Stimulated activated CD8-positive, alpha-beta memory T cell treated with anti-CD3 and anti-CD28 coated beads, Interleukin-7, amount 100 ng/mL, for 4 hours (primary cell): ENCODE data around the gene CALN1.

Experiments used
- DNase-seq, 2 donors: peaks; one replicate each; pipeline ENCODE4 v3.0.0-alpha.2; 2020; ENCODE audit warnings: low read depth in 2 of 2

Gene CALN1

GRCh38 chr7:72039460-72039859 is 372.7 kb downstream of the CALN1 start:
- DNase-seq = no peak

- no peak for DNase-seq
Measured at GRCh38 chr7:72038022-72038732, 374.0 kb downstream of the CALN1 start.

- no peak for DNase-seq
Measured at GRCh38 chr7:72037516-72037915, 374.6 kb downstream of the CALN1 start.

- no peak for DNase-seq
Measured at GRCh38 chr7:72035266-72035665, 376.9 kb downstream of the CALN1 start.

GRCh38 chr7:72032934-72033333 is 379.2 kb downstream of the CALN1 start:
- no peak for DNase-seq

GRCh38 chr7:72030994-72031667 is 381.0 kb downstream of the CALN1 start:
- DNase-seq = no peak

- no peak for DNase-seq
Measured at GRCh38 chr7:72028267-72028666, 383.9 kb downstream of the CALN1 start.

GRCh38 chr7:72025381-72025960 is 386.7 kb downstream of the CALN1 start:
- DNase-seq = no peak

- DNase-seq = no peak
Measured at GRCh38 chr7:72023926-72024325, 388.2 kb downstream of the CALN1 start.

- no peak for DNase-seq
Measured at GRCh38 chr7:72021716-72022115, 390.4 kb downstream of the CALN1 start.

- no peak for DNase-seq
Measured at GRCh38 chr7:72020311-72020710, 391.8 kb downstream of the CALN1 start.

- no peak for DNase-seq
Measured at GRCh38 chr7:72019436-72019835, 392.7 kb downstream of the CALN1 start.

- no peak for DNase-seq
Measured at GRCh38 chr7:72017756-72018155, 394.4 kb downstream of the CALN1 start.

GRCh38 chr7:72016574-72016973 is 395.6 kb downstream of the CALN1 start:
- DNase-seq = no peak

GRCh38 chr7:72015136-72015535 is 397.0 kb downstream of the CALN1 start:
- DNase-seq = no peak

- DNase-seq = no peak
Measured at GRCh38 chr7:72007018-72007417, 405.1 kb downstream of the CALN1 start.

- DNase-seq = no peak
Measured at GRCh38 chr7:72003236-72003635, 408.9 kb downstream of the CALN1 start.

GRCh38 chr7:71996141-71996540 is 416.0 kb downstream of the CALN1 start:
- no peak for DNase-seq

GRCh38 chr7:71995111-71995510 is 417.0 kb downstream of the CALN1 start:
- DNase-seq = no peak

GRCh38 chr7:71991586-71991985 is 420.6 kb downstream of the CALN1 start:
- DNase-seq = no peak

GRCh38 chr7:71990138-71990462 is 422.0 kb downstream of the CALN1 start:
- DNase-seq = no peak

GRCh38 chr7:71988201-71988600 is 423.9 kb downstream of the CALN1 start:
- no peak for DNase-seq

- no peak for DNase-seq
Measured at GRCh38 chr7:71987200-71987767, 424.9 kb downstream of the CALN1 start.
